OCI-LY7 (cell line): ENCODE results near the gene LSS. TPM values are rescaled to one million over a fixed set of nuclear protein-coding genes. Genes with fewer than 3 reads are reported as not detected.

Source experiments
- BruUV-seq: library from RNA; stranded (reverse); fragments of 400-500 nt; replicated peaks from 2 replicates; lab custom pipeline; 2021; lab: Mats Ljungman, UMichigan
- CTCF ChIA-PET: fragments of 300-600 bp; sonication (Branson Sonifier 250); formaldehyde crosslinking; loops from one replicate; lab custom pipeline; 2022; ENCODE audit warnings: antibody characterized with exemption; ENCODE audit not compliant: unreplicated experiment; lab: Charles Lee
- POLR2A ChIA-PET: fragments of 300-600 bp; sonication (Branson Sonifier 250); formaldehyde crosslinking; loops from one replicate; lab custom pipeline; 2022; ENCODE audit warnings: antibody characterized with exemption; lab: Charles Lee
- DNase-seq: peaks from one replicate; pipeline ENCODE4 v3.0.0-alpha.2; 2015; ENCODE audit warnings: low spot score
- H2AFZ ChIP-seq: fragments of 200-600 bp; sonication (generic), shearing (Covaris generic); 2 replicates; pipeline ENCODE4 v1.6.1; 2014; ENCODE audit warnings: mild to moderate bottlenecking, antibody characterized with exemption, low read length, moderate library complexity
- H3K27ac ChIP-seq: fragments of 200-600 bp; sonication (generic); 2 replicates; pipeline ENCODE4 v1.5.1; 2014; ENCODE audit warnings: mixed run types, low read depth, mild to moderate bottlenecking, moderate library complexity, low read length, inconsistent platforms; ENCODE audit not compliant: poor library complexity, severe bottlenecking
- H3K36me3 ChIP-seq: fragments of 200-600 bp; sonication (generic); 2 replicates; pipeline ENCODE4 v1.6.1; 2014; ENCODE audit warnings: mild to moderate bottlenecking, antibody characterized with exemption, low read length, moderate library complexity, mixed read lengths; ENCODE audit not compliant: insufficient read depth
- H3K4me1 ChIP-seq: fragments of 200-600 bp; sonication (generic); 2 replicates; pipeline ENCODE4 v1.5.1; 2014; ENCODE audit warnings: mild to moderate bottlenecking, low read length; ENCODE audit not compliant: insufficient read depth, poor library complexity, severe bottlenecking
- H3K4me2 ChIP-seq: fragments of 200-600 bp; sonication (generic); 2 replicates; pipeline ENCODE4 v1.6.1; 2014; ENCODE audit warnings: mild to moderate bottlenecking, low read length
- H3K4me3 ChIP-seq: fragments of 200-600 bp; sonication (generic); 2 replicates; pipeline ENCODE4 v1.5.1; 2014; ENCODE audit warnings: mild to moderate bottlenecking, low read depth, low read length; ENCODE audit not compliant: poor library complexity, severe bottlenecking
- H3K79me2 ChIP-seq: fragments of 200-600 bp; sonication (generic); 2 replicates; pipeline ENCODE4 v1.6.1; 2016; ENCODE audit warnings: low read depth, mild to moderate bottlenecking, low read length, moderate library complexity, mixed read lengths; ENCODE audit not compliant: insufficient read depth
- H3K9me2 ChIP-seq: fragments of 200-600 bp; sonication (generic); 2 replicates; pipeline ENCODE4 v1.6.1; 2016; ENCODE audit warnings: mild to moderate bottlenecking, low read length, mixed read lengths; ENCODE audit not compliant: insufficient read depth
- H3K9me3 ChIP-seq: fragments of 200-600 bp; sonication (generic); 2 replicates; pipeline ENCODE4 v1.6.1; 2014; ENCODE audit warnings: mild to moderate bottlenecking, mixed run types, low read length, mixed read lengths
- H4K20me1 ChIP-seq: fragments of 200-600 bp; sonication (generic); 2 replicates; pipeline ENCODE4 v1.6.1; 2014; ENCODE audit warnings: mild to moderate bottlenecking, antibody characterized with exemption, low read length, moderate library complexity, mixed read lengths; ENCODE audit not compliant: insufficient read depth
- EZH2phosphoT487 ChIP-seq: fragments of 200-600 bp; sonication (generic); IDR thresholded peaks from 2 replicates; pipeline ENCODE4 v1.6.1; 2018; ENCODE audit warnings: low read depth, borderline replicate concordance, mild to moderate bottlenecking, mixed run types, antibody characterized with exemption, low read length, moderate library complexity, mixed read lengths
- intact Hi-C: fragments of 100-400 bp; cut with micrococcal nuclease; formaldehyde crosslinking; loops from one replicate; pipeline ENCODE4 v1.10.0; 2022; ENCODE audit not compliant: unreplicated experiment
- total RNA-seq, 2 experiments: library from RNA; depleted of rRNA in 1 of 2; stranded (reverse); fragments of >200 nt in 1 of 2; shearing (Covaris generic) in 1 of 2; gene quantifications; 2 replicates each; pipeline ENCODE4 v1.2.3, GENCODE V29; 2014 to 2022
- TF ChIP-seq, protein P1 (sequence below): fragments of 200-600 bp; sonication (generic); conservative IDR thresholded peaks from 2 replicates; pipeline ENCODE4 v1.5.1; 2014; ENCODE audit warnings: mild to moderate bottlenecking, antibody characterized with exemption, low read length, moderate library complexity, mixed read lengths

LSS gene
- total RNA-seq, 2 experiments from 2014 or later: 45.4 to 137 TPM

- BruUV-seq: no TSS peak
- H3K4me2 ChIP-seq: no peak overlapping the region
- POLR2A ChIA-PET: no interaction called here
- H3K4me1 ChIP-seq: peaks cover 6% of the 10 kb centered on the region
- no peak overlapping the region for H3K4me3 ChIP-seq
- no peaks in the 10 kb centered on the region for H3K79me2 ChIP-seq
- CTCF ChIA-PET: interaction anchor here (0.6 kb wide), 1 partner anchor 881 kb away, joined by 3 read pairs; no protein-coding TSS in a partner anchor
- H3K9me3 ChIP-seq: no peaks in the 10 kb centered on the region
- H3K27ac ChIP-seq: no peak overlapping the region
- H2AFZ ChIP-seq: no peak overlapping the region
- peaks cover 28% of the 10 kb centered on the region for H3K36me3 ChIP-seq
- H4K20me1 ChIP-seq: no peaks in the 10 kb centered on the region
- no peak for DNase-seq
- TF ChIP-seq EZH2phosphoT487: no peak
- TF ChIP-seq, protein P1, sequence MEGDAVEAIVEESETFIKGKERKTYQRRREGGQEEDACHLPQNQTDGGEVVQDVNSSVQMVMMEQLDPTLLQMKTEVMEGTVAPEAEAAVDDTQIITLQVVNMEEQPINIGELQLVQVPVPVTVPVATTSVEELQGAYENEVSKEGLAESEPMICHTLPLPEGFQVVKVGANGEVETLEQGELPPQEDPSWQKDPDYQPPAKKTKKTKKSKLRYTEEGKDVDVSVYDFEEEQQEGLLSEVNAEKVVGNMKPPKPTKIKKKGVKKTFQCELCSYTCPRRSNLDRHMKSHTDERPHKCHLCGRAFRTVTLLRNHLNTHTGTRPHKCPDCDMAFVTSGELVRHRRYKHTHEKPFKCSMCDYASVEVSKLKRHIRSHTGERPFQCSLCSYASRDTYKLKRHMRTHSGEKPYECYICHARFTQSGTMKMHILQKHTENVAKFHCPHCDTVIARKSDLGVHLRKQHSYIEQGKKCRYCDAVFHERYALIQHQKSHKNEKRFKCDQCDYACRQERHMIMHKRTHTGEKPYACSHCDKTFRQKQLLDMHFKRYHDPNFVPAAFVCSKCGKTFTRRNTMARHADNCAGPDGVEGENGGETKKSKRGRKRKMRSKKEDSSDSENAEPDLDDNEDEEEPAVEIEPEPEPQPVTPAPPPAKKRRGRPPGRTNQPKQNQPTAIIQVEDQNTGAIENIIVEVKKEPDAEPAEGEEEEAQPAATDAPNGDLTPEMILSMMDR: no peak
- intact Hi-C loops: no loop called here
- H3K9me2 ChIP-seq: no peaks in the 10 kb centered on the region
These were observed 38.5 kb downstream of the LSS start for GRCh38 chr21:46189959-46190490.

GRCh38 chr21:46189213-46189958, 39.2 kb downstream of the LSS start:
- Histone ChIP-seq H3K4me1 (peaks cover 6% of the 10 kb centered on the region), H3K79me2 (no peaks in the 10 kb centered on the region), H3K9me2 (no peaks in the 10 kb centered on the region), H3K9me3 (no peaks in the 10 kb centered on the region), H3K36me3 (peaks cover 22% of the 10 kb centered on the region), H3K27ac (no peak overlapping the region), H2AFZ (no peak overlapping the region), H4K20me1 (no peaks in the 10 kb centered on the region), H3K4me3 (no peak overlapping the region), H3K4me2 (no peak overlapping the region)
- intact Hi-C loops: no loop called here
- TF ChIP-seq, protein P1: no peak
- no peak for TF ChIP-seq EZH2phosphoT487
- ChIA-PET POLR2A (no interaction called here), CTCF (no interaction called here)
- no TSS peak for BruUV-seq
- DNase-seq: no peak
